NB4 (cell line): ENCODE measurements around the gene DPYD.

Experiments used
- CTCF ChIP-seq: IDR thresholded peaks from one replicate; pipeline ENCODE4 v1.5.1; 2012; ENCODE audit warnings: low read depth, low read length
- POLR2A ChIP-seq: IDR thresholded peaks from 2 replicates; pipeline ENCODE4 v1.6.1; 2011; ENCODE audit warnings: mild to moderate bottlenecking; ENCODE audit not compliant: insufficient read length; ENCODE audit errors: extremely low read depth

GRCh38 chr1:97934491-97934890 is 13.7 kb upstream of the DPYD start:
- no peak for TF ChIP-seq CTCF
- TF ChIP-seq POLR2A, result no peak
